ENCODE results near the gene NOL9. TPM values are rescaled to one million over a fixed set of nuclear protein-coding genes. Genes with fewer than 3 reads are reported as not detected.

NOL9 gene
- total RNA-seq, 6 experiments from 2014 or later = 8.9 to 13.1 (median 10.7) TPM

GRCh38 chr1:6504887-6505286, 49.4 kb downstream of the NOL9 start:
- no peaks in the 10 kb centered on the region for H3K36me3 ChIP-seq
- H3K27ac ChIP-seq = no peak overlapping the region
- no peak for TF ChIP-seq POLR2A (IDR thresholded peaks at IDR 0.05)
- TF ChIP-seq, protein P1, sequence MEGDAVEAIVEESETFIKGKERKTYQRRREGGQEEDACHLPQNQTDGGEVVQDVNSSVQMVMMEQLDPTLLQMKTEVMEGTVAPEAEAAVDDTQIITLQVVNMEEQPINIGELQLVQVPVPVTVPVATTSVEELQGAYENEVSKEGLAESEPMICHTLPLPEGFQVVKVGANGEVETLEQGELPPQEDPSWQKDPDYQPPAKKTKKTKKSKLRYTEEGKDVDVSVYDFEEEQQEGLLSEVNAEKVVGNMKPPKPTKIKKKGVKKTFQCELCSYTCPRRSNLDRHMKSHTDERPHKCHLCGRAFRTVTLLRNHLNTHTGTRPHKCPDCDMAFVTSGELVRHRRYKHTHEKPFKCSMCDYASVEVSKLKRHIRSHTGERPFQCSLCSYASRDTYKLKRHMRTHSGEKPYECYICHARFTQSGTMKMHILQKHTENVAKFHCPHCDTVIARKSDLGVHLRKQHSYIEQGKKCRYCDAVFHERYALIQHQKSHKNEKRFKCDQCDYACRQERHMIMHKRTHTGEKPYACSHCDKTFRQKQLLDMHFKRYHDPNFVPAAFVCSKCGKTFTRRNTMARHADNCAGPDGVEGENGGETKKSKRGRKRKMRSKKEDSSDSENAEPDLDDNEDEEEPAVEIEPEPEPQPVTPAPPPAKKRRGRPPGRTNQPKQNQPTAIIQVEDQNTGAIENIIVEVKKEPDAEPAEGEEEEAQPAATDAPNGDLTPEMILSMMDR (IDR thresholded peaks at IDR 0.05) = no peak
- H3K4me1 ChIP-seq = no peaks in the 10 kb centered on the region
- intact Hi-C loops (cut with DNase I) = no loop called here
- H3K27me3 ChIP-seq = no peaks in the 10 kb centered on the region
- H3K4me3 ChIP-seq = no peak overlapping the region
- no peaks in the 10 kb centered on the region for H3K9me3 ChIP-seq
- 81% methylated on average over 5 of the region's 15 CpGs for WGBS (ENCODE audit: insufficient coverage, low coverage, low lambda C conversion rate, missing lambda C conversion rate)
- ATAC-seq = no peak
- no peak for DNase-seq

GRCh38 chr1:6503884-6504602, 50.3 kb downstream of the NOL9 start:
- TF ChIP-seq, protein P1 (IDR thresholded peaks at IDR 0.05) = no peak
- TF ChIP-seq POLR2A (IDR thresholded peaks at IDR 0.05) = no peak
- no peaks in the 10 kb centered on the region for H3K36me3 ChIP-seq
- no peaks in the 10 kb centered on the region for H3K9me3 ChIP-seq
- no peaks in the 10 kb centered on the region for H3K4me1 ChIP-seq
- DNase-seq (peak in 1 of 3 donors; percentile 41), ATAC-seq (no peak)
- H3K4me3 ChIP-seq = no peak overlapping the region
- intact Hi-C loops (cut with DNase I) = no loop called here
- H3K27me3 ChIP-seq = no peaks in the 10 kb centered on the region
- WGBS (ENCODE audit: insufficient coverage, low coverage, low lambda C conversion rate, missing lambda C conversion rate) = 68% methylated on average over 4 of the region's 20 CpGs
- H3K27ac ChIP-seq = no peak overlapping the region

- H3K27me3 ChIP-seq = peaks cover 0 to 8% of the 10 kb centered on the region in 2 donors
- no peak overlapping the region for H3K4me3 ChIP-seq
- H3K36me3 ChIP-seq = no peaks in the 10 kb centered on the region
- DNase-seq (peak in 2 of 3 donors; percentile 62 to 65), ATAC-seq (peak; percentile 47 to 59 (median 49))
- WGBS (ENCODE audit: insufficient coverage, low coverage, low lambda C conversion rate, missing lambda C conversion rate) = no CpG with 5 or more reads among the region's 31 CpGs
- no peak for TF ChIP-seq POLR2A (IDR thresholded peaks at IDR 0.05)
- TF ChIP-seq, protein P1 (IDR thresholded peaks at IDR 0.05) = no peak
- no peak overlapping the region for H3K27ac ChIP-seq
- intact Hi-C loops (cut with DNase I) = no loop called here
- no peaks in the 10 kb centered on the region for H3K9me3 ChIP-seq
- H3K4me1 ChIP-seq = peaks cover 0 to 4% (median 0%) of the 10 kb centered on the region in 4 donors
These were observed 52.1 kb downstream of the NOL9 start for GRCh38 chr1:6502000-6502891.

DNA sequence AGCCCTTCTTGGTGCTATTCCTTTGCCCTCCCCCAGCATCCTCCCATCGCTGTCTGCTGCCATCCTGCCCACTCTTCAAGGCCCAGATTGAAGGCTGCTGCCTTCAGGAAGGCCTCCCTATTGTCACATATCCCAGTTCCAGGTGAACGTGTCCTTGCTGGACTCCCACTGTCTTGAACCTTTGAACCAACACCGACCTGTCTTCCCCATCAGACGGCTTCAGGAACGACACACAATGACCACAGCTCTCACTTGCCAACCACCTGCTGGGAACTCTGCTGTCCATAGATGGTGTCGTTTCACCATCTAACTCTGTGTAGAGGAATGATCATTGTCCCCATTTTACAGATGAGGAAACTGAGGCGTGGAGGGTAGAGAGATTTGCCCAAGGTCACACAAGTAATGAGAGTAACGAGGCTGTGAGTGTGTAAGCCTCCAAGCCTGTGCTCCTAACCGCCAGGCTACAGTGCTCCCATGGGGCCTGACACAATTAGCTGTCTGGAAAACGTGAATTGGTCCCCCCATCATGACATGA, 53.0 kb downstream of the NOL9 start:
- Histone ChIP-seq H3K9me3 (no peaks in the 10 kb centered on the region), H3K36me3 (no peaks in the 10 kb centered on the region), H3K27me3 (peaks cover 0 to 8% of the 10 kb centered on the region in 2 donors), H3K27ac (no peak overlapping the region), H3K4me3 (no peak overlapping the region), H3K4me1 (peaks cover 0 to 11% (median 2%) of the 10 kb centered on the region in 4 donors)
- intact Hi-C loops (cut with DNase I) = no loop called here
- 76% methylated on average over 8 of the region's 10 CpGs for WGBS (ENCODE audit: insufficient coverage, low coverage, low lambda C conversion rate, missing lambda C conversion rate)
- ATAC-seq (no peak), DNase-seq (no peak)
- TF ChIP-seq, protein P1 (IDR thresholded peaks at IDR 0.05) = no peak
- TF ChIP-seq POLR2A (IDR thresholded peaks at IDR 0.05) = no peak

All from right lobe of liver (tissue), 6 donors.